ENCODE measurements around the gene SPOCK2.

DNA sequence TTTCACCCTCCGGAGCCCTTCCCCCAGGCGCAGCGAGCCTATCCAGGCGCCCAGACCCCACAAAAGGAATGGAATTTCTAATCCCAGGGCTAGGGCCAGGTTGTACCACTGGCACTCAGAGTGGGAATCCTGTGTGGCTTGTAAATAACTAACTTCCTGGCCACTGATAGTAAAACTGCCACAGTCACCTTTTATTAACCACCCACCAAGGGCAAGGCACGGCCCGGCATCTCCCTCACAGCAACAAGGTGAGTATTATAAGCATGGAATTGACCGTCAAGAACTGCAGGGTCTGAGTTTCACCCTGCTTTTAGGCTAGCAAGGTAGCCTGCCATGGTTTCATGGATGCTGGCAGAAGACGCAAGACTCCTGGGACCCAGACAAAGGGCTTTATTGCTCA is 51.1 kb downstream of the SPOCK2 start:
- TF ChIP-seq EZH2 (IDR thresholded peaks at IDR 0.05; ENCODE audit: borderline replicate concordance, insufficient read depth, low read length, poor library complexity, severe bottlenecking), result no peak
- no peak for TF ChIP-seq SMC3 (conservative IDR thresholded peaks at IDR 0.05; ENCODE audit: poor library complexity)
- no peak for TF ChIP-seq CTCF (IDR thresholded peaks at IDR 0.05; ENCODE audit: poor library complexity, severe bottlenecking)
- TF ChIP-seq EP300 (conservative IDR thresholded peaks at IDR 0.05; ENCODE audit: poor library complexity, severe bottlenecking), result no peak
- TF ChIP-seq POLR2AphosphoS5 (IDR thresholded peaks at IDR 0.05), result no peak
- no peak for TF ChIP-seq TAF1 (IDR thresholded peaks at IDR 0.05; ENCODE audit: low read depth)
- TF ChIP-seq RAD21 (conservative IDR thresholded peaks at IDR 0.05), result no peak
